H1 (cell line): Measurements from ENCODE around the gene EED. TPM values are rescaled to one million over a fixed set of nuclear protein-coding genes. Genes with fewer than 3 reads are reported as not detected.
A peak's percentile ranks its signal among the peaks of the same experiment; 100 is the strongest.

ENCODE experiments used
- CTCF ChIA-PET: fragments of 300-600 bp; sonication (Branson Sonifier 250); formaldehyde crosslinking; loops from one replicate; lab custom pipeline; 2021; ENCODE audit not compliant: partially characterized antibody; lab: Charles Lee
- POLR2A ChIA-PET: fragments of 300-600 bp; sonication (Branson Sonifier 250); formaldehyde crosslinking; loops from one replicate; lab custom pipeline; 2021; ENCODE audit warnings: inconsistent platforms; ENCODE audit not compliant: partially characterized antibody; lab: Charles Lee
- DNase-seq, 2 experiments: peaks; one replicate each; pipeline versions ENCODE4 v3.0.0 to v3.0.0-alpha.2; 2010 to 2022; ENCODE audit warnings: low spot score in 2 of 2, low read depth in 1 of 2, mixed read lengths in 1 of 2
- FAIRE-seq: peaks from 2 replicates; lab custom pipeline; 2011; peaks lifted over from hg19 to GRCh38; lab: Jason Lieb, UNC
- H2AFZ ChIP-seq: 2 replicates; pipeline ENCODE4 v1.8.1; 2012; ENCODE audit warnings: low read length, inconsistent platforms
- H2AK5ac ChIP-seq: 2 replicates; pipeline ENCODE4 v1.6.1; 2013; ENCODE audit warnings: low read depth, low read length
- H2BK120ac ChIP-seq: replicated peaks from 2 replicates; pipeline ENCODE3; 2013; ENCODE audit warnings: low read depth, low read length, inconsistent platforms
- H2BK12ac ChIP-seq: 2 replicates; pipeline ENCODE4 v1.6.1; 2013; ENCODE audit warnings: low read depth, low read length
- H2BK15ac ChIP-seq: 2 replicates; pipeline ENCODE4 v1.6.1; 2013; ENCODE audit warnings: low read length
- H2BK20ac ChIP-seq: 2 replicates; pipeline ENCODE4 v1.6.1; 2013; ENCODE audit warnings: low read length
- H2BK5ac ChIP-seq: 2 replicates; pipeline ENCODE4 v1.6.1; 2013; ENCODE audit warnings: low read depth, low read length
- H3K14ac ChIP-seq: 2 replicates; pipeline ENCODE4 v1.6.1; 2013; ENCODE audit warnings: inconsistent platforms; ENCODE audit not compliant: insufficient read length
- H3K18ac ChIP-seq: 2 replicates; pipeline ENCODE4 v1.6.1; 2013; ENCODE audit warnings: low read length; ENCODE audit errors: extremely low read depth
- H3K23ac ChIP-seq: 2 replicates; pipeline ENCODE4 v1.6.1; 2013; ENCODE audit warnings: inconsistent platforms; ENCODE audit not compliant: insufficient read length
- H3K23me2 ChIP-seq: 2 replicates; pipeline ENCODE4 v1.6.1; 2013; ENCODE audit warnings: low read depth, low read length
- H3K27ac ChIP-seq: 2 replicates; pipeline ENCODE4 v1.6.1; 2011; ENCODE audit warnings: low read depth, low read length, inconsistent platforms
- H3K27me3 ChIP-seq, 4 experiments: replicated peaks in 1 of 4; 1 replicate in 1 of 4; 2 replicates in 3 of 4; pipeline versions ENCODE4 v1.6.1 to v1.8.1; 2011 to 2013; ENCODE audit warnings: low read length in 3 of 4, mild to moderate bottlenecking in 3 of 4, inconsistent platforms in 2 of 4, mixed read lengths in 2 of 4, moderate library complexity in 1 of 4; ENCODE audit not compliant: control insufficient read depth in 3 of 4, insufficient read depth in 3 of 4; ENCODE audit errors: extremely low read depth in 1 of 4
- H3K36me3 ChIP-seq, 4 experiments: 2 replicates each; pipeline versions ENCODE4 v1.6.1 to v1.8.1; 2011 to 2013; ENCODE audit warnings: mild to moderate bottlenecking in 4 of 4, low read length in 3 of 4, moderate library complexity in 2 of 4, control low read depth in 1 of 4, inconsistent platforms in 1 of 4; ENCODE audit not compliant: insufficient read depth in 4 of 4, control insufficient read depth in 2 of 4
- H3K4ac ChIP-seq: replicated peaks from 2 replicates; pipeline ENCODE3; 2013; ENCODE audit warnings: low read length, low read depth, mixed read lengths, inconsistent platforms; ENCODE audit not compliant: insufficient read length
- H3K4me1 ChIP-seq, 4 experiments: replicated peaks in 1 of 4; 1 replicate in 1 of 4; 2 replicates in 3 of 4; pipeline versions ENCODE4 v1.6.1 to v1.8.1; 2011 to 2013; ENCODE audit warnings: low read length in 3 of 4, inconsistent platforms in 2 of 4, mixed read lengths in 1 of 4; ENCODE audit not compliant: insufficient read depth in 4 of 4, control insufficient read depth in 3 of 4
- H3K4me2 ChIP-seq, 2 experiments: 2 replicates each; pipeline versions ENCODE4 v1.6.1 to v1.8.1; 2011 to 2013; ENCODE audit warnings: low read depth in 2 of 2, low read length in 2 of 2, control low read depth in 1 of 2, inconsistent platforms in 1 of 2, mild to moderate bottlenecking in 1 of 2; ENCODE audit not compliant: insufficient read depth in 1 of 2
- H3K4me3 ChIP-seq, 4 experiments: fragments of 200-600, 300-600 bp in 1 of 4; sonication (generic), shearing (Covaris generic), sonication (Bioruptor Twin) in 1 of 4; 2 replicates each; pipeline versions ENCODE4 v1.5.1 to v1.8.1; 2011 to 2016; ENCODE audit warnings: low read length in 4 of 4, low read depth in 3 of 4, control low read depth in 2 of 4, inconsistent platforms in 2 of 4, mild to moderate bottlenecking in 2 of 4, mixed read lengths in 1 of 4, moderate library complexity in 1 of 4; ENCODE audit not compliant: insufficient read depth in 2 of 4; ENCODE audit errors: extremely low read depth in 1 of 4
- H3K56ac ChIP-seq: replicated peaks from 2 replicates; pipeline ENCODE3; 2013; ENCODE audit warnings: low read depth, mild to moderate bottlenecking, mixed read lengths, low read length, inconsistent platforms; ENCODE audit not compliant: insufficient read length
- H3K79me1 ChIP-seq: 2 replicates; pipeline ENCODE4 v1.6.1; 2013; ENCODE audit warnings: low read depth, low read length, control low read depth
- H3K79me2 ChIP-seq, 2 experiments: 2 replicates each; pipeline versions ENCODE4 v1.6.1 to v1.8.1; 2012 to 2013; ENCODE audit warnings: low read length in 2 of 2, mild to moderate bottlenecking in 2 of 2, inconsistent platforms in 1 of 2; ENCODE audit not compliant: insufficient read depth in 2 of 2, control insufficient read depth in 1 of 2
- H3K9ac ChIP-seq, 4 experiments: replicated peaks in 1 of 4; 1 replicate in 1 of 4; 2 replicates in 3 of 4; pipeline versions ENCODE4 v1.6.1 to v1.8.1; 2011 to 2013; ENCODE audit warnings: low read depth in 3 of 4, low read length in 3 of 4, control low read depth in 2 of 4, mild to moderate bottlenecking in 2 of 4, moderate library complexity in 2 of 4, inconsistent platforms in 1 of 4; ENCODE audit errors: extremely low read depth in 1 of 4
- H3K9me3 ChIP-seq, 2 experiments: 2 replicates each; pipeline versions ENCODE4 v1.6.1 to v1.8.1; 2012 to 2013; ENCODE audit warnings: mild to moderate bottlenecking in 2 of 2, moderate library complexity in 2 of 2, control low read depth in 1 of 2, inconsistent platforms in 1 of 2, low read depth in 1 of 2, low read length in 1 of 2, mixed read lengths in 1 of 2; ENCODE audit not compliant: insufficient read depth in 2 of 2
- H4K20me1 ChIP-seq, 2 experiments: replicated peaks in 1 of 2; 2 replicates each; pipeline versions ENCODE3 to v1.8.1; 2011 to 2013; ENCODE audit warnings: inconsistent platforms in 2 of 2, low read length in 2 of 2, mild to moderate bottlenecking in 1 of 2; ENCODE audit not compliant: insufficient read depth in 2 of 2, control insufficient read depth in 1 of 2
- H4K5ac ChIP-seq: 2 replicates; pipeline ENCODE4 v1.6.1; 2013; ENCODE audit warnings: low read length, low read depth, mixed read lengths, inconsistent platforms; ENCODE audit not compliant: insufficient read length
- H4K8ac ChIP-seq: 2 replicates; pipeline ENCODE4 v1.8.0; 2013; ENCODE audit warnings: mild to moderate bottlenecking, moderate library complexity, low read length, inconsistent platforms; ENCODE audit not compliant: insufficient read depth; ENCODE audit errors: extremely low read depth
- H4K91ac ChIP-seq: replicated peaks from 2 replicates; pipeline ENCODE3; 2013; ENCODE audit warnings: low read length, mixed read lengths, inconsistent platforms; ENCODE audit not compliant: insufficient read length
- JUND ChIP-seq: IDR thresholded peaks from 2 replicates; pipeline ENCODE4 v1.6.1; 2011; ENCODE audit warnings: mild to moderate bottlenecking, improper control_type of control experiment, low read length
- KDM1A ChIP-seq: fragments of 200-600, 300-600 bp; sonication (generic); IDR thresholded peaks from 2 replicates; pipeline ENCODE4 v1.7.1; 2016; ENCODE audit warnings: mild to moderate bottlenecking, low read length, borderline replicate concordance
- POLR2AphosphoS5 ChIP-seq: IDR thresholded peaks from 2 replicates; pipeline ENCODE4 v1.6.1; 2011; ENCODE audit warnings: low read depth, low read length
- RAD21 ChIP-seq, 2 experiments: IDR thresholded peaks in 1 of 2; conservative IDR thresholded peaks in 1 of 2; 2 replicates each; pipeline ENCODE4 v1.6.1; 2011; ENCODE audit warnings: low read depth in 2 of 2, low read length in 2 of 2, improper control_type of control experiment in 1 of 2, inconsistent platforms in 1 of 2, mild to moderate bottlenecking in 1 of 2, moderate library complexity in 1 of 2
- SAP30 ChIP-seq: fragments of 300-600 bp; sonication (generic); IDR thresholded peaks from 2 replicates; pipeline ENCODE4 v1.7.1; 2012; ENCODE audit warnings: low read length, moderate library complexity, mild to moderate bottlenecking, inconsistent platforms; ENCODE audit not compliant: insufficient read depth, insufficient replicate concordance
- YY1 ChIP-seq: IDR thresholded peaks from 2 replicates; pipeline ENCODE4 v1.6.1; 2011; ENCODE audit warnings: low read depth, mild to moderate bottlenecking, low read length
- WGBS, 2 experiments: shearing (Covaris generic) in 1 of 2; methylation state at CpG; one replicate each; pipeline versions ENCODE4 v1.1.6 to v1.1.7; 2013 to 2015; ENCODE audit warnings: low lambda C conversion rate in 2 of 2, mixed read lengths in 2 of 2, inconsistent platforms in 1 of 2, low coverage in 1 of 2, missing lambda C conversion rate in 1 of 2; ENCODE audit not compliant: insufficient replicate concordance in 2 of 2, insufficient coverage in 1 of 2, insufficient read length in 1 of 2; ENCODE audit errors: extremely low coverage in 1 of 2, missing lambda C conversion rate in 1 of 2; 5-methylcytosine and 5-hydroxymethylcytosine counted together
- polyA plus RNA-seq, 7 experiments: library from polyadenylated mRNA; depleted of rRNA in 3 of 7; stranded (reverse) in 5 of 7; unstranded in 2 of 7; fragments of >200 nt in 5 of 7; fragments of 200-250 nt in 2 of 7; gene quantifications; 1 replicate in 5 of 7; 2 replicates in 1 of 7; 4 replicates in 1 of 7; pipeline versions ENCODE4 v1.2.1 to v1.2.3, GENCODE V29; 2011 to 2013; ENCODE audit warnings: missing spikeins in 2 of 7, mixed read lengths in 2 of 7
- total RNA-seq: library from RNA; stranded (reverse); fragmentation: NEBNext Ultra II Directional; extraction: Animal tissue kit (Norgen Biotek cat#: 25700); gene quantifications from 2 replicates; pipeline ENCODE4 v1.2.1, GENCODE V29; 2021
- TF ChIP-seq, protein P1 (sequence below): IDR thresholded peaks from 2 replicates; pipeline ENCODE4 v1.6.1; 2011; ENCODE audit warnings: low read length, improper control_type of control experiment

EED gene
- total and polyA plus RNA-seq, 2 of the 8 experiments (the other 6 are each of a cell fraction or from before 2014, with no cell fraction given) = 12.6 to 26.9 TPM

GRCh38 chr11:86218125-86219084 lies 26.1 kb upstream of the EED start:
- Histone ChIP-seq H3K18ac (no peak overlapping the region), H3K4ac (no peak overlapping the region), H4K5ac (no peak overlapping the region), H2BK120ac (no peak overlapping the region), H3K56ac (no peak overlapping the region), H2BK15ac (0 out of 2 replicates have a peak overlapping the region, but pooled peaks have one; percentile 21), H2BK12ac (no peak overlapping the region), H3K4me3 (no peak overlapping the region; a peak in 1 of 8 replicates), H3K27ac (no peak overlapping the region), H4K8ac (peak overlapping the region; percentile 76; the same call in 1 of the 2 replicates), H3K23me2 (no peaks in the 10 kb centered on the region), H4K20me1 (no peaks in the 10 kb centered on the region), H2AK5ac (no peak overlapping the region), H3K23ac (no peak overlapping the region), H3K4me1 (no peaks in the 10 kb centered on the region), H2AFZ (peak overlapping the region; percentile 100), H3K36me3 (no peaks in the 10 kb centered on the region), H3K9ac (no peak overlapping the region), H3K9me3 (no peaks in the 10 kb centered on the region), H3K4me2 (peak overlapping the region in 1 of 2 experiments; percentile 27; a peak in 2 of 4 replicates), H2BK5ac (no peak overlapping the region), H3K27me3 (no peaks in the 10 kb centered on the region), H2BK20ac (no peak overlapping the region), H3K14ac (no peak overlapping the region), H3K79me1 (no peaks in the 10 kb centered on the region), H4K91ac (no peak overlapping the region), H3K79me2 (no peaks in the 10 kb centered on the region)
- POLR2A ChIA-PET = interaction anchor here (0.9 kb wide), 1 partner anchor 12 kb away, joined by 3 read pairs; no protein-coding TSS in a partner anchor
- FAIRE-seq (peak; percentile 77), DNase-seq (peak; percentile 43 to 79)
- 62% methylated on average over 14 of the region's 14 CpGs; no CpG with 5 or more reads in 1 of the 2 experiments for WGBS, 2 experiments
- CTCF ChIA-PET = interaction anchor here (0.6 to 3.6 kb wide), 28 partner anchors 9 to 592 kb away, joined by 3 to 21 read pairs (median 4); partner anchors contain the start of gene CCDC83
- no peak for TF ChIP-seq JUND
- peak; percentile 33; the same call in 1 of the 2 replicates for TF ChIP-seq YY1
- no peak for TF ChIP-seq POLR2AphosphoS5
- peak; percentile 79 to 82 for TF ChIP-seq RAD21 (IDR thresholded peaks at IDR 0.05 in 1 of 2, conservative IDR thresholded peaks at IDR 0.05 in 1 of 2; ENCODE audit: low read depth in 2 of 2, low read length in 2 of 2)
- no peak for TF ChIP-seq SAP30
- no peak for TF ChIP-seq KDM1A
- TF ChIP-seq, protein P1, sequence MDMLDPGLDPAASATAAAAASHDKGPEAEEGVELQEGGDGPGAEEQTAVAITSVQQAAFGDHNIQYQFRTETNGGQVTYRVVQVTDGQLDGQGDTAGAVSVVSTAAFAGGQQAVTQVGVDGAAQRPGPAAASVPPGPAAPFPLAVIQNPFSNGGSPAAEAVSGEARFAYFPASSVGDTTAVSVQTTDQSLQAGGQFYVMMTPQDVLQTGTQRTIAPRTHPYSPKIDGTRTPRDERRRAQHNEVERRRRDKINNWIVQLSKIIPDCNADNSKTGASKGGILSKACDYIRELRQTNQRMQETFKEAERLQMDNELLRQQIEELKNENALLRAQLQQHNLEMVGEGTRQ = no peak
